Nucleus accumbens (tissue), 56 donors: Measurements from ENCODE around the gene ZNF155.
A peak's percentile ranks its signal among the peaks of the same experiment; 100 is the strongest.
"Not testable (repeated sequence)": the region's sequence is repeated elsewhere in the genome, so short reads cannot be mapped to it uniquely, and the experiment has no call there.

Experiments used
- DNase-seq, 56 donors: peaks; one replicate each; lab custom pipeline; 2025; lab: John Stamatoyannopoulos, UW

ZNF155 gene

GRCh38 chr19:43983912-43984686 lies at the start of gene ZNF155:
TSS of gene ZNF155 (plus strand) at chr19:43984188. CDS start at chr19:43988544, 4,356 bp downstream.
- peak; percentile 52 to 97 (median 90) for DNase-seq

DNA sequence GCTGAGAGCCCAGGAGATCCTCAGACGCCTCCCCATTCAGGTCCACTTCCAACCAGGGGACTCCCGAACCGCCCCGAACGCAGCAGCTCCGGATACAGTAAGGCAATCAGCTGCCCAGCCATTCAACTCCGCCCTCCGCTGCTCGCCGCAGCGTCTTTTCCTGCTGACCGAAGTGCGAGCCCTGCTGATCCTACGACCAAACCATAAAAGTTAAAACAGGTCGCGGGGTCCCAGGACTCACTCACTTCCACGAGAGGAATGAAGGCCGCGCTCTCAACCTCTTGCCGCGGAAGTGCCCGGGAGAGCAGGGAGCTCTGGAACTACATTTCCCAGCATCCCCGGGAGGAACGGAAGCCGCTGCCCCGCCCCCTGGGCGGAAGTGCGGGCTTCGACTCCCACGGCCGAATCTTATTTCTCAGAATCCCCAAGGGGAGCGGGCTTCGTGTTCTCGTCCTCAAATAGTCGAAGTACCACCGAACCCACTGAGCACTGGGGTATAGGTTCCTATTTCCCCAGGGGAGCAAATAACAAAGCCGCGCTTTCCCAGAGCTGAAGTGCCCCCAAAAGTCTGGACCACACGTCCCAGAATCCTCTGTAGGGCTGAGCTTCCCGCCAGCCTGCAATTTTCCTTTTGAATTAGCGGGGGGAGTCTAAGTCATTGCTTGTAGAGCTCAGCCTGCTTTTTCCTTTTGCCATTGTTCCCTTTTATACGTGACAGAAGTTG lies 48.8 kb upstream of the ZNF155 start, which contains the start of gene ZNF45:
Gene ZNF45, minus strand, starts transcription at position 298 of the 724 bp plus-strand sequence. CDS start 13,097 bp downstream, outside the sequence.
- peak in 55 of 56 donors; percentile 57 to 96 (median 88) for DNase-seq

GRCh38 chr19:43936188-43936587 lies 47.8 kb upstream of the ZNF155 start:
- no peak for DNase-seq

DNA sequence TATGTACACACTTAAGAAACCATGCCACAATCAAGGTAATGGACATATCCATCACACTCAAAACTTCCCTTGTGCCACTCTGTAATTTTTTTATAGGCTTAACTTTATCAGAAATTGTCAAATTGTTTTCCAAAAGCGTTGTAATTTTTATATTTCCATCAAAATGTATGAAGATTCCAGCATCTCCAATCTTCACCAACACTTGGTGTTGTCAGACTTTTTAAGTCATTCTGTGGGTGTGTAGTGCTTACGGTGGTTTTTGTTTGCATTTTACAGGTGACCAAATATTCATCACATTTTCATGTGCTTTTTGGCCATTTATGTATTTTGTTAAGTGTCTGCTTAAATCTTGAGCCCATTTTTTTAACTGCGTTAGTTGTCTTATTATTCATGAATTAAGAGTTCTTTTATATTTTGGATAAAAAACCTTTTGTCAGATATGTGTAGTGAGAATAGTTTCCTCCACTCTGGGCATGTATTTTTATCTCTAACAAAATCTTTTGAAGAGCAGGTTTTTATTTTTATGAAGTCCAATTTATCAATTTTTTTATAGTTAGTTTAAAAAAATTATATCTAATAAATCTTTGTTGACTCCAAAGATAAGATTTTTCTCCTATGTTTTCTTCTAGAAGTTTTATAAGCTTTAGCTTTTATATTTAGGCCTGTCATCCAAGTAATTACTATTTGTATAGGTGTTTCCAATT lies 44.3 kb upstream of the ZNF155 start:
- DNase-seq: no peak

- DNase-seq: no peak
Measured at GRCh38 chr19:43940719-43941118, 43.3 kb upstream of the ZNF155 start.

GRCh38 chr19:43941209-43941608 lies 42.8 kb upstream of the ZNF155 start:
- no peak for DNase-seq

DNA sequence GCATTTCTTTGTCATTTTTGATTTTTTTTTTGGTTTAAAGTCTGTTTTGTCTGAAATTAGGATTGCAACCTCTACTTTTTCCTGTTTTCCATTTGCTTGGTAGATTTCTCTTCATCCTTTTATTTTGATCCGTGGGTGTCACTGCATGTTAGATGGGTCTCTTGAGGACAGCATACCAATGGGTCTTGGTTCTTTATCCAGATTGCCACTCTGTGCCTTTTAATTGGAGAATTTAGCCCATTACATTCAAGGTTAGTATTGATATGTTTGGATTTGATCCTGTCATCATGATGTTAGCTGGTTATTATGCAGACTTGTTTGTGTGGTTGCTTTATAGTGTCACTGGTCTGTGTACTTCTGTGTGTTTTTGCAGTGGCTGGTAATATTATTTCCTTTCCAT lies 36.6 kb upstream of the ZNF155 start:
- DNase-seq: not testable (repeated sequence)

DNA sequence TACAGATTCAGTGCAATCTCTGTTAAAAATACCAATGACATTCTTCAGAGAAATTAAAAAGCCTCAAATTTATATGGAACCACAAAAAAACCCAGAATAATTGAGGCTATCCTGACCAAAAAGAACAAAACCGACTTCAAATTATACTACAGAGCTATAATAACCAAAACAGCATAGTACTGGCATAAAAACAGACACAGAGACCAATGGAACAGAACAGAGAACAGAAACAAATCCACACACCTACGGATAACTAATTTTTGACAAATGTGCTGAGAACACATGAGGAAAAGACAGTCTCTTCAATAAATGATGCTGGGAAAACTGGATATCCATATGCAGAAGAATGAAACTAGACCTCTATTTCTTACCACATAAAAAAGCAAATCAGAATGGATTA lies 34.2 kb upstream of the ZNF155 start:
- DNase-seq: not testable (repeated sequence)

DNA sequence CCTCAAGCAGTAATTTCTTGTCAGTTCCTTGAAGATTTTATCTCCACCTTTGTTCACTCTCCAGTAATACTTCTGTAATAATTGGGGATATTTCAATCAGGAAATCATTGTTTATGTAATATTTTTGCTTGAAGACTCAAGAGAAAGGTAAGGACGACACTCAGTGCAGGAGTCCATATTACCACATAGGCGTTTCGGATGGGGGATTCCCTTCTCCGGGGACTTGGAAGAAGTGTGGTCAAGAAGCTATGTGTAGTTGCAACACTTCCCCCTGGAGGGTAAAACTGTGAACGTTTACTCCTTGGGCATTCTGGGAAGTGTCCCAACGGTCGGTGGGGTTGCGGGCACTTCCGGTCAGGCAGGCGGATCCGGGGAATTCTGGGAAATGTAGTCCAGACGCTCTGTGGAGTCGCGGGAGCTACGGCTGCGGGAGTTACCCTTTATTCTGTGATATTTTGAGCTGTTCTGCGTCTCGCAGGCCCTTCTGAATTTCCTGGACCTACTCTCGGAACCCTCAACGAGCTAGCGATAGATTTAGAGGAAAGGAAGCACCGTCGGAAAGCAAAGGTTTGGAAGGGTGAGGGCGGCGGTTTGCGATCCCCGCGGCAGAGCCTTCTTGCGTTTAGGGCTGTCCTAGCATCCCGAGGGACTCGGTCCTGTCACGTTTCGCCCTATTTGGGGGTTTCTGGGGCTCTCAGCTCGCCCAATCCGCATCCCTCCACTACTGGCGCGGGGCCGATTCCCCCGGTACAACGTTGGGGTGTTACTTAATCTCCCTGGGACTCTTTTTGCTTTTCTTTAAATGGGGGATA lies 32.9 kb upstream of the ZNF155 start, which contains the start of gene ZNF221:
Gene ZNF221, plus strand, starts transcription at position 395 of the 812 bp plus-strand sequence. CDS start 11,499 bp downstream, outside the sequence.
- peak in 55 of 56 donors; percentile 35 to 92 (median 82) for DNase-seq

DNA sequence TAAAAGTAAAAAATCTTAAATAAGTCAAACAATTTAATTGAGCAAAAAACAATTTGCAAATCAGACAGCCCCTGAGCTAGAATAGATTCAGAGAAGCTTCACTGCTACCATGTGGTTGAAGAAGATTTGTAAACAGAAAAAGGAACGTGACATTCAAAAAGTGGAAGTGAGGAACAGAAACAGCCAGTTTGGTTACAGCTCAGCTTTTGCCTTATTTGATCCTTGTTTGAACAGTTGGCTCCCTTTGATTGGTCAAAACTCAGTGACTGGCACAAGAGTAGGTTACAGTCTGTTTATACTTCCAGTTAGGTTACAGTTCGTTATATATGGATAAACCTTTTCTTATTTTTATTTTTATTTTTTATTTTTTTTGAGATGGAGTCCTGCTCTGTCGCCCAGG lies 27.2 kb upstream of the ZNF155 start:
- DNase-seq: no peak

DNA sequence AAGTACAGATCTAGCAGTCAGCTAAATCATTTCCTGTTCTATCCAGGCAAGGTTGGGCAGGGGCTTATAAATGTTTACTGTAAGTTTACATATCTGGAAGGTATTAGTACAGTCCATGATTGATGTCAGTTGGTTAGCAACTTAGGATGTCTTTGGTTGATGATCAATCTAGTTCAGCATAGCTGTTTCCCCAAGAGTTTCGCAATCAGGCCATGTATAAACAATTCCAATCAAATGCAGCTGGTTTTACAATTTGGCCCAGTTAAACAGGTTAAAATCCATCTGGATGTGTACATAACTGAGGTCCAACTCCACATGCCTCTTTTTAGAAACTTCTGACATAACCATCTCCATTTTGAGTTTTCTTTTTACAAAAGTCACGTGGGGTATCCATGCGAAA lies 26.1 kb upstream of the ZNF155 start:
- no peak for DNase-seq

- no peak for DNase-seq
Measured at GRCh38 chr19:43960411-43960810, 23.6 kb upstream of the ZNF155 start.

DNA sequence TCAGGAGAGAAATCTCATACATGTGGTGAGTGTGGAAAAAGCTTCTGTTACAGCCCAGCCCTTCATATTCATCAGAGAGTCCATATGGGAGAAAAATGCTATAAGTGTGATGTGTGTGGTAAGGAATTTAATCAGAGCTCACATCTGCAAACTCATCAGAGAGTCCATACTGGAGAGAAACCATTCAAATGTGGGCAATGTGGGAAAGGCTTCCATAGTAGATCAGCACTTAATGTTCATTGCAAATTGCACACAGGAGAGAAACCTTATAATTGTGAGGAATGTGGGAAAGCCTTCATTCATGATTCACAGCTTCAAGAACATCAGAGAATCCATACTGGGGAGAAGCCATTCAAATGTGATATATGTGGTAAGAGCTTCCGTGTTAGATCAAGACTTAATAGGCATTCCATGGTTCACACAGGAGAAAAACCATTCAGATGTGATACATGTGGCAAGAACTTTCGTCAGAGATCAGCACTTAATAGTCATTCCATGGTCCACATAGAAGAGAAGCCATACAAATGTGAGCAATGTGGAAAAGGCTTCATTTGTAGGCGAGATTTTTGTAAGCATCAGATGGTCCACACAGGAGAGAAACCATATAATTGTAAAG lies 17.8 kb upstream of the ZNF155 start:
- no peak for DNase-seq

DNA sequence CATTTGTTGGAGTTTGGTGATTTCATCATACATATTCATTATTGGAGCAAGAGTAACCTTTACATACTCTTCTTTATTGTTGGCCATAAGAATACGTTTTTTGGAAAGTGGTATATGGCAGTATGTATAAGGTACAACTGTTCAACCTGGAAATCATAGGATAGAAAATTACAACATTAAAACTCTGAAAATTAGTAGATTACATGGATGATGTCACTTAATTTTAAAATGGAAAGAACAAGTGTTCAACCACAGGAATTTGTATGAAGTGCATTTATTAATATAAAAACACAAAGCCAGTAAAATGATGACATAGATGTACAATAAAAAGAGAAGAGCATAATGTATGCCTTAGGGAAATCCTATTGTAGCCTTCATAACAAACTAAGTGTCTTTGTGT lies 7.3 kb upstream of the ZNF155 start:
- DNase-seq: no peak

DNA sequence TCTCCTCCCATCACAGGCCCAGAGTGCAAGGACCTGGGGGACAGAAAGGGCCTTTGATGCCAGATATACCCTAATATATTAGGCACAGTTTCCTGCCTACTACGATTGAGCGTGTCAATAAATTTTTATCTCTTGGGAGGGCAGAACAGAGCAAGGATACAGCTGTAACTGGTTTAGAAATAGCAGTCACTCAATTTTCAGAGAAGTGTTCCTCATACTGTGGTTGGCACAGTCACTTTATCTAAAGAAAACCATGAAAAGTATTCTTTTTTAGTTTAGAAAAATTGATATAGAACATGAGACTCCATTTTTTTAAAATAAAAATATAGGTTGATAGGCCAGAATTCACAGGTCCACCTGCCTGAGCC lies 460 bp upstream of the ZNF155 start:
- DNase-seq: no peak

- DNase-seq: peak in 8 of 56 donors; percentile 2 to 26 (median 8)
Measured at GRCh38 chr19:43984687-43985000, 656 bp downstream of the ZNF155 start.

- peak in 1 of 56 donors; percentile 9 for DNase-seq
Measured at GRCh38 chr19:43997631-43998290, 13.8 kb downstream of the ZNF155 start.

GRCh38 chr19:44002212-44002565 lies 18.2 kb downstream of the ZNF155 start:
- peak in 1 of 56 donors; percentile 24 for DNase-seq
